Myocyte (in vitro differentiated cells): ENCODE measurements around the gene ORMDL2. TPM values are rescaled to one million over a fixed set of nuclear protein-coding genes. Genes with fewer than 3 reads are reported as not detected.
"Not testable (repeated sequence)": the region's sequence is repeated elsewhere in the genome, so short reads cannot be mapped to it uniquely, and the experiment has no call there.

Experiments
- DNase-seq: peaks from one replicate; pipeline ENCODE4 v3.0.0-alpha.2; 2012; ENCODE audit warnings: low read depth
- total RNA-seq: library from RNA; depleted of rRNA; stranded (reverse); fragments of >200 nt; gene quantifications from 2 replicates; pipeline ENCODE4 v1.2.3, GENCODE V29; 2014

ORMDL2 gene
- total RNA-seq, 1 donor from 2014 or later: 12.5 TPM

- DNase-seq: no peak
Measured at GRCh38 chr12:55850401-55850800, 32.6 kb downstream of the ORMDL2 start.

GRCh38 chr12:55850893-55851292, 33.1 kb downstream of the ORMDL2 start:
- no peak for DNase-seq

GRCh38 chr12:55852740-55853139, 34.9 kb downstream of the ORMDL2 start:
- no peak for DNase-seq

- no peak for DNase-seq
Measured at GRCh38 chr12:55861396-55861795, 43.6 kb downstream of the ORMDL2 start.

- DNase-seq: no peak
Measured at GRCh38 chr12:55861871-55862270, 44.0 kb downstream of the ORMDL2 start.

GRCh38 chr12:55862286-55862685, 44.4 kb downstream of the ORMDL2 start:
- peak; percentile 49 for DNase-seq

- not testable (repeated sequence) for DNase-seq
Measured at GRCh38 chr12:55862931-55863330, 45.1 kb downstream of the ORMDL2 start.

- DNase-seq: no peak
Measured at GRCh38 chr12:55865327-55865726, 47.5 kb downstream of the ORMDL2 start.

- DNase-seq: not testable (repeated sequence)
Measured at GRCh38 chr12:55866454-55867004, 48.7 kb downstream of the ORMDL2 start.

Other genes starting within 250 kb of the ORMDL2 start
- gene OR2AP1, start 245.6 kb upstream of the ORMDL2 start, total RNA-seq: not detected in 2 replicates
- not detected in 2 replicates for gene OR10P1, start 181.1 kb upstream of the ORMDL2 start, total RNA-seq
- gene ITGA7, start 110.1 kb upstream of the ORMDL2 start, total RNA-seq: 1,498 and 1,557 TPM in 2 replicates
- gene BLOC1S1, start 102.0 kb upstream of the ORMDL2 start, total RNA-seq: 104 and 106 TPM in 2 replicates
- 457 and 673 TPM in 2 replicates for gene RDH5, start 97.6 kb upstream of the ORMDL2 start, total RNA-seq
- gene CD63, start 89.0 kb upstream of the ORMDL2 start, total RNA-seq: 2,565 and 2,632 TPM in 2 replicates
- gene GDF11, start 74.9 kb upstream of the ORMDL2 start, total RNA-seq: 6.2 and 6.6 TPM in 2 replicates
- 71.5 and 75.3 TPM in 2 replicates for gene SARNP, start 317 bp upstream of the ORMDL2 start, total RNA-seq
- 40.4 and 42.4 TPM in 2 replicates for gene DNAJC14, start 11.5 kb downstream of the ORMDL2 start, total RNA-seq
- gene MMP19, start 24.9 kb downstream of the ORMDL2 start, total RNA-seq: 8.6 and 8.8 TPM in 2 replicates
- 29.3 and 32.5 TPM in 2 replicates for gene PYM1, start 109.9 kb downstream of the ORMDL2 start, total RNA-seq
- gene DGKA, start 113.1 kb downstream of the ORMDL2 start, total RNA-seq: 24.2 and 33.1 TPM in 2 replicates
- gene PMEL, start 148.0 kb downstream of the ORMDL2 start, total RNA-seq: 0.10 and 0.53 TPM in 2 replicates
- gene CDK2, start 148.8 kb downstream of the ORMDL2 start, total RNA-seq: 7.6 and 9.5 TPM in 2 replicates
- gene RAB5B, start 156.0 kb downstream of the ORMDL2 start, total RNA-seq: 74.9 and 76.4 TPM in 2 replicates
- gene SUOX, start 179.2 kb downstream of the ORMDL2 start, total RNA-seq: 14.0 and 15.8 TPM in 2 replicates
- gene IKZF4, start 203.0 kb downstream of the ORMDL2 start, total RNA-seq: 1.1 and 3.0 TPM in 2 replicates
- 451 and 1,430 TPM in 2 replicates for gene RPS26, start 223.9 kb downstream of the ORMDL2 start, total RNA-seq